ENCODE measurements around the gene KDF1.

Gene KDF1

GRCh38 chr1:26981146-26981846 lies 21.0 kb upstream of the KDF1 start:
- no peak for TF ChIP-seq CTCF (IDR thresholded peaks at IDR 0.05; ENCODE audit: borderline replicate concordance, control extremely low read depth, extremely low read depth, insufficient read depth, missing control alignments)
- in situ Hi-C loops (cut with MboI; ENCODE audit: low sequenced_read_pairs, unreplicated experiment) = no loop called here
- DNase-seq (ENCODE audit: low spot score) = no peak

GRCh38 chr1:26978901-26979300 lies 18.6 kb upstream of the KDF1 start:
- in situ Hi-C loops (cut with MboI; ENCODE audit: low sequenced_read_pairs, unreplicated experiment) = no loop called here
- DNase-seq (ENCODE audit: low spot score) = no peak
- no peak for TF ChIP-seq CTCF (IDR thresholded peaks at IDR 0.05; ENCODE audit: borderline replicate concordance, control extremely low read depth, extremely low read depth, insufficient read depth, missing control alignments)

- in situ Hi-C loops (cut with MboI; ENCODE audit: low sequenced_read_pairs, unreplicated experiment) = no loop called here
- DNase-seq (ENCODE audit: low spot score) = no peak
These were observed 16.6 kb upstream of the KDF1 start for GRCh38 chr1:26976621-26977510.

GRCh38 chr1:26972821-26973220 lies 12.6 kb upstream of the KDF1 start:
- DNase-seq (ENCODE audit: low spot score) = no peak
- in situ Hi-C loops (cut with MboI; ENCODE audit: low sequenced_read_pairs, unreplicated experiment) = no loop called here
- TF ChIP-seq CTCF (IDR thresholded peaks at IDR 0.05; ENCODE audit: borderline replicate concordance, control extremely low read depth, extremely low read depth, insufficient read depth, missing control alignments) = no peak

More at GRCh38 chr1:26976621-26977510, 16.6 kb upstream of the KDF1 start:
- no peak for TF ChIP-seq CTCF (IDR thresholded peaks at IDR 0.05; ENCODE audit: borderline replicate concordance, control extremely low read depth, extremely low read depth, insufficient read depth, missing control alignments)

GRCh38 chr1:26972390-26972789 lies 12.1 kb upstream of the KDF1 start:
- TF ChIP-seq CTCF (IDR thresholded peaks at IDR 0.05; ENCODE audit: borderline replicate concordance, control extremely low read depth, extremely low read depth, insufficient read depth, missing control alignments) = no peak
- in situ Hi-C loops (cut with MboI; ENCODE audit: low sequenced_read_pairs, unreplicated experiment) = no loop called here
- DNase-seq (ENCODE audit: low spot score) = no peak

GRCh38 chr1:26971590-26971989 lies 11.3 kb upstream of the KDF1 start:
- no peak for DNase-seq (ENCODE audit: low spot score)
- in situ Hi-C loops (cut with MboI; ENCODE audit: low sequenced_read_pairs, unreplicated experiment) = no loop called here
- no peak for TF ChIP-seq CTCF (IDR thresholded peaks at IDR 0.05; ENCODE audit: borderline replicate concordance, control extremely low read depth, extremely low read depth, insufficient read depth, missing control alignments)

Measured in GM13976 (cell line).